ENCODE results near the gene STK32C.

STK32C gene

GRCh38 chr10:132178672-132179545 lies 128.8 kb downstream of the STK32C start:
- no peak for DNase-seq

- no peak for DNase-seq
Measured at GRCh38 chr10:132178046-132178445, 129.7 kb downstream of the STK32C start.

GRCh38 chr10:132176623-132177500 lies 130.9 kb downstream of the STK32C start:
- DNase-seq: no peak

- DNase-seq: no peak
Measured at GRCh38 chr10:132175907-132176581, 131.7 kb downstream of the STK32C start.

GRCh38 chr10:132175408-132175807 lies 132.3 kb downstream of the STK32C start:
- DNase-seq: no peak

GRCh38 chr10:132174237-132174636 lies 133.5 kb downstream of the STK32C start:
- no peak for DNase-seq

- no peak for DNase-seq
Measured at GRCh38 chr10:132173185-132173584, 134.6 kb downstream of the STK32C start.

- no peak for DNase-seq
Measured at GRCh38 chr10:132172091-132173066, 135.4 kb downstream of the STK32C start.

GRCh38 chr10:132170561-132171361 lies 137.0 kb downstream of the STK32C start:
- DNase-seq: no peak

GRCh38 chr10:132169766-132170560 lies 137.8 kb downstream of the STK32C start:
- DNase-seq: no peak

GRCh38 chr10:132169031-132169765 lies 138.6 kb downstream of the STK32C start:
- no peak for DNase-seq

- DNase-seq: no peak
Measured at GRCh38 chr10:132168571-132169030, 139.1 kb downstream of the STK32C start.

GRCh38 chr10:132167976-132168375 lies 139.8 kb downstream of the STK32C start:
- no peak for DNase-seq

GRCh38 chr10:132167041-132167674 lies 140.6 kb downstream of the STK32C start:
- no peak for DNase-seq

GRCh38 chr10:132166216-132166950 lies 141.4 kb downstream of the STK32C start:
- no peak for DNase-seq

GRCh38 chr10:132165416-132165980 lies 142.3 kb downstream of the STK32C start:
- DNase-seq: no peak

GRCh38 chr10:132164761-132165278 lies 142.9 kb downstream of the STK32C start:
- no peak for DNase-seq
